Gastrocnemius medialis (tissue), 4 donors: ENCODE measurements around the gene AKAP10.

Source experiments
- CTCF ChIP-seq, 5 experiments: fragments of 450-650 bp in 3 of 5; fragments of 200-600 bp in 2 of 5; sonication (generic) in 2 of 5; IDR thresholded peaks in 4 of 5; conservative IDR thresholded peaks in 1 of 5; 1 replicate in 4 of 5; 2 replicates in 1 of 5; pipeline ENCODE4 v1.5.1; 2016 to 2019; ENCODE audit warnings: antibody characterized with exemption in 5 of 5, mild to moderate bottlenecking in 3 of 5, moderate library complexity in 3 of 5
- POLR2A ChIP-seq, 2 donors: fragments of 450-650 bp; IDR thresholded peaks; one replicate each; pipeline ENCODE4 v1.6.1; 2017; ENCODE audit warnings: antibody characterized with exemption in 2 of 2, mild to moderate bottlenecking in 2 of 2, moderate library complexity in 2 of 2

- TF ChIP-seq CTCF (IDR thresholded peaks at IDR 0.05 in 4 of 5, conservative IDR thresholded peaks at IDR 0.05 in 1 of 5) (no peak), POLR2A (IDR thresholded peaks at IDR 0.05) (no peak)
Measured at GRCh38 chr17:19978209-19978802, 678 bp upstream of the AKAP10 start.
